ENCODE data around the gene PRR9.

GRCh38 chr1:153203130-153203529, 14.3 kb upstream of the PRR9 start, which contains the start of gene LELP1:
- TF ChIP-seq CTCF (IDR thresholded peaks at IDR 0.05) (no peak), POLR2A (IDR thresholded peaks at IDR 0.05) (no peak)
